GM13976 (cell line): ENCODE measurements around the gene TNFRSF25.

Experiments used
- DNase-seq: peaks from one replicate; pipeline ENCODE4 v3.0.0; 2012; ENCODE audit warnings: low spot score
- in situ Hi-C: fragments of 300-500 bp; cut with MboI; formaldehyde crosslinking; loops from one replicate; pipeline ENCODE4 v1.12.0; 2022; ENCODE audit warnings: low sequenced_read_pairs, mixed read lengths, inconsistent platforms; ENCODE audit not compliant: unreplicated experiment
- TF ChIP-seq, protein P1 (sequence below): IDR thresholded peaks from 2 replicates; pipeline ENCODE4 v1.5.1; 2012; ENCODE audit warnings: borderline replicate concordance, mild to moderate bottlenecking; ENCODE audit not compliant: insufficient read depth; ENCODE audit errors: extremely low read depth, missing control alignments, control extremely low read depth

The TNFRSF25 gene

GRCh38 chr1:6423321-6423999 is 42.5 kb downstream of the TNFRSF25 start:
- in situ Hi-C loops, result no loop called here
- DNase-seq, result peak; percentile 87
- TF ChIP-seq, protein P1, sequence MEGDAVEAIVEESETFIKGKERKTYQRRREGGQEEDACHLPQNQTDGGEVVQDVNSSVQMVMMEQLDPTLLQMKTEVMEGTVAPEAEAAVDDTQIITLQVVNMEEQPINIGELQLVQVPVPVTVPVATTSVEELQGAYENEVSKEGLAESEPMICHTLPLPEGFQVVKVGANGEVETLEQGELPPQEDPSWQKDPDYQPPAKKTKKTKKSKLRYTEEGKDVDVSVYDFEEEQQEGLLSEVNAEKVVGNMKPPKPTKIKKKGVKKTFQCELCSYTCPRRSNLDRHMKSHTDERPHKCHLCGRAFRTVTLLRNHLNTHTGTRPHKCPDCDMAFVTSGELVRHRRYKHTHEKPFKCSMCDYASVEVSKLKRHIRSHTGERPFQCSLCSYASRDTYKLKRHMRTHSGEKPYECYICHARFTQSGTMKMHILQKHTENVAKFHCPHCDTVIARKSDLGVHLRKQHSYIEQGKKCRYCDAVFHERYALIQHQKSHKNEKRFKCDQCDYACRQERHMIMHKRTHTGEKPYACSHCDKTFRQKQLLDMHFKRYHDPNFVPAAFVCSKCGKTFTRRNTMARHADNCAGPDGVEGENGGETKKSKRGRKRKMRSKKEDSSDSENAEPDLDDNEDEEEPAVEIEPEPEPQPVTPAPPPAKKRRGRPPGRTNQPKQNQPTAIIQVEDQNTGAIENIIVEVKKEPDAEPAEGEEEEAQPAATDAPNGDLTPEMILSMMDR, result peak; percentile 87

DNA sequence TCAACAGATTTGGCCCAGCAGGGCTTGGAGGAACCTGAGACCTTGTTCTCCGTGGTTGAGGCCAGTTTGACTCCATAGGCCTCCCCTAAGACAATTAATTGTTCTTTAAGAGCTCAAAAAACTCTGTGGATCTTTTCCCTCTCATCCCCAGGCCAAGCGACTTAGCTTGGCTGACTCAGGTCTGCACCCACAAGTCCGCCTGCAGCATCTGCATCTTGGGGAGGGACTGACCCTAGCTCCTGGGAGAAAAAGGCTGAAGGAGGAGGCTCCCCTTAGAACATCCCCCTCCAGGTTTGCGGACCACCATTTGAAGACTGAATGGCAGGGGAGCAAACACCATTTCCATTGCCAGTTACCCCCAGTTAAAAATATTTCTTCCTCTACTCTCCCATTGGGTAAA is 44.7 kb downstream of the TNFRSF25 start:
- TF ChIP-seq, protein P1, result no peak
- no peak for DNase-seq
- in situ Hi-C loops, result no loop called here

DNA sequence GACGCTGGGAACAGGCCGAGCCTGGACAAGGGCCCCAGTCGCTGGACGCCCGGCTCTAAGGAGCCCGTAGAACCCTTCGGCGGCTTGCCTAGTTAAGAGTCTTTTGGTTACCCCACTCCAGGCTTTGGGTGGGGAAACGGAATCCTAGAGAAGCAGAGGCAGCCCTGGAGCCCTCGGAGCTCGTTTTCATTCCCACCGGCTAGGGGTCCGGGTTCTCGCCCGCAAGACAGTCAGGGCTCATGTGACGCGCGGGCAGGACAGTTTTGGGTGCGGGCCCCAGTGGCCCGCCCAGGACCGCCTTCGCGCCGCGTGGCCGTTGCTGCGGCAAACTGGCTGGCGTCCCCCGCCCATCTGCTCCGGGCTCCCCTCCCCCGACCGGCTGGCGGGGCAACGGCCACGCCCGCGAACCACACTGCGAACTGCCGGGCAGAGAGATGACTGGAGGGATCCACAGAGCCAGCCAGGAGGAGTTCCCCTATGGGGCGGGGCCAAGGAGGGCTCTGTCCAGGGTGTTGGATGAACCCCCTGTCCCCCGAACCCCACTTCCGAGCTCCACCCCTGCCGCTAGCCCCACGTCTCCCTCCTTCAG is 45.4 kb downstream of the TNFRSF25 start:
- TF ChIP-seq, protein P1, result no peak
- DNase-seq, result no peak
- in situ Hi-C loops, result no loop called here

- TF ChIP-seq, protein P1, result no peak
- in situ Hi-C loops, result no loop called here
- peak; percentile 63 for DNase-seq
These were observed 46.0 kb downstream of the TNFRSF25 start, which contains the start of gene HES2 for GRCh38 chr1:6419804-6420453. Gene HES2, minus strand, starts transcription at chr1:6419919. Its CDS starts 99 bp downstream, at chr1:6419820.

DNA sequence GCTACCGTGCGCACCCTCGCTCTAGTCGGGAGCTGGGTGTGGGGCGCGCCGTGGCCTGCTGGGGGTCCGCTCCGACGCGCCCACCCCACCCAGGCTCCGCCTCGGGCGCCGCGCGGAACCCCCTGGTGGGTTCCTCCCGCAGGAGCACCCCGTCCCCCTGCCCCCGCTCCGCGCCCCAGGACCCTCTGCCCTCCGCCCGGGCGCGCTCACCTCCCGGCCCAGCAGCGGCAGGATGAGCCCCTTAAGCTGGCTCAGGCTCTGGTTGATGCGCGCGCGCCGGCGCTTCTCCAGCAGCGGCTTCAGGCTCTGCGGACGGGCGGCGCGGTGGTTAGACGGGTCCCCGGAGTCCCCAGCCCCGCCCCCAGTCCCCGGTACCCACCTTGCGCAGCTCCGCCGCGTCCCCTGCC is 46.6 kb downstream of the TNFRSF25 start:
- no peak for DNase-seq
- in situ Hi-C loops, result no loop called here
- TF ChIP-seq, protein P1, result no peak

DNA sequence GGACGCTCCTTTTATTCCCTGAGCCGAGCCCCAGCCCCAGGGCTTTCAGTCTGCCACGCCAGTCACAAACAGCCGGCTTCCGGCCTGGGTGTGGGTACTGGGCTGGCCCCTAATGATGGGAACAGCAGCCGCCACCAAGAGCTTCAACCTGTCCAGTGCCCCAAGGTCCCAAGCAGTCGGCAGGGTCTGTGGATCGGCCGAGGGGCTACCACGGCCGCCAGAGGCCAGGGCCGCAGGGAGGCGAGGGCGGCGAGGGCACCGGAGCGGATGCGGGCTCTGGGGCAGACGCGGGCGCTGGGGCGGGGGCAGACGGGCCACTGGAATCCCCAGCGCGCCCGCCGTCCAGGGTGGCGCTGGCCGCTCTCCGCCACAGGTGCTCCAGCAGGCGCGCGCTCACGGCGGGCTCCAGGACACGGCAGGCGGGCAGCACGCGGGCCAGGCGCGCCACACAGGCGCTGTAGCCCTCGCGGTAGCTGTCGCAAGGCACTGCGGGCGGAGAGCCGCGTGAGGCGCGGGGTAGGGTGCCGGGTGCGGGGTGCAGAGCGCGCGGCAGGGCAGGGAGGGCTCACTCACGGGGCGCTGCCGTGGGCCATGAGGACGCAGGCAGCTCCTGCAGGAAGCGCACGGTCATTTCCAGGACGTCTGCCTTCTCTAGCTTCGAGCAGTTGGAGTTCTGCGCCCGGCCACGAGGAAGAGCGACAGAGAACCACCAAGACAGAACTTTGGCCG is 47.1 kb downstream of the TNFRSF25 start:
- in situ Hi-C loops, result no loop called here
- DNase-seq, result no peak

More for the DNA sequence above, 47.1 kb downstream of the TNFRSF25 start:
- TF ChIP-seq, protein P1, result no peak
